Neuronal stem cell (in vitro differentiated cells): ENCODE measurements around the gene CPA4.

Experiments
- DNase-seq: peaks from one replicate; pipeline ENCODE4 v3.0.0-alpha.2; 2013; ENCODE audit warnings: low spot score
- H2AFZ ChIP-seq: one replicate; pipeline ENCODE4 v1.6.1; 2013; ENCODE audit warnings: mild to moderate bottlenecking, low read length, inconsistent platforms
- H2AK5ac ChIP-seq: 2 replicates; pipeline ENCODE4 v1.6.1; 2013; ENCODE audit warnings: low read depth, mild to moderate bottlenecking, inconsistent platforms, low read length, moderate library complexity, mixed read lengths
- H2BK120ac ChIP-seq: 2 replicates; pipeline ENCODE4 v1.6.1; 2013; ENCODE audit warnings: low read depth, mild to moderate bottlenecking, inconsistent platforms, low read length, moderate library complexity, mixed read lengths
- H2BK12ac ChIP-seq: one replicate; pipeline ENCODE4 v1.6.1; 2013; ENCODE audit warnings: low read length, inconsistent platforms
- H2BK15ac ChIP-seq: 2 replicates; pipeline ENCODE4 v1.6.1; 2013; ENCODE audit warnings: mild to moderate bottlenecking, low read length, inconsistent platforms, mixed read lengths
- H2BK5ac ChIP-seq: one replicate; pipeline ENCODE4 v1.6.1; 2013; ENCODE audit warnings: inconsistent platforms, mild to moderate bottlenecking, low read length, moderate library complexity
- H3K14ac ChIP-seq: one replicate; pipeline ENCODE4 v1.6.1; 2013; ENCODE audit warnings: low read length, inconsistent platforms
- H3K18ac ChIP-seq: 2 replicates; pipeline ENCODE4 v1.6.1; 2013; ENCODE audit warnings: low read length, inconsistent platforms
- H3K23ac ChIP-seq: 2 replicates; pipeline ENCODE4 v1.6.1; 2013; ENCODE audit warnings: low read depth, mild to moderate bottlenecking, mixed read lengths, low read length, inconsistent platforms; ENCODE audit not compliant: poor library complexity
- H3K27ac ChIP-seq: replicated peaks from 3 replicates; pipeline ENCODE4 v1.5.1; 2013; ENCODE audit warnings: low read length, inconsistent platforms
- H3K27me3 ChIP-seq, 3 experiments: 2 replicates each; pipeline ENCODE4 v1.6.1; 2013; ENCODE audit warnings: low read length in 3 of 3, mild to moderate bottlenecking in 2 of 3, inconsistent platforms in 1 of 3, low read depth in 1 of 3, mixed read lengths in 1 of 3, moderate library complexity in 1 of 3; ENCODE audit not compliant: control insufficient read depth in 3 of 3, insufficient read depth in 3 of 3
- H3K36me3 ChIP-seq, 2 donors: replicated peaks in 1 of 2; 2 replicates each; pipeline ENCODE4 v1.6.1; 2013; ENCODE audit warnings: low read length in 2 of 2; ENCODE audit not compliant: control insufficient read depth in 2 of 2, insufficient read depth in 2 of 2
- H3K4ac ChIP-seq: 2 replicates; pipeline ENCODE4 v1.6.1; 2013; ENCODE audit warnings: inconsistent platforms, mild to moderate bottlenecking, low read length, moderate library complexity
- H3K4me1 ChIP-seq, 2 donors: 1 replicate in 1 of 2; 2 replicates in 1 of 2; pipeline ENCODE4 v1.6.1; 2013; ENCODE audit warnings: low read length in 2 of 2, low read depth in 1 of 2; ENCODE audit not compliant: control insufficient read depth in 2 of 2, insufficient read depth in 1 of 2
- H3K4me2 ChIP-seq: one replicate; pipeline ENCODE4 v1.6.1; 2013; ENCODE audit warnings: mild to moderate bottlenecking, low read length, inconsistent platforms; ENCODE audit not compliant: insufficient read depth, poor library complexity, severe bottlenecking
- H3K4me3 ChIP-seq, 2 donors: 2 replicates each; pipeline ENCODE4 v1.5.1; 2013; ENCODE audit warnings: low read length in 2 of 2, mild to moderate bottlenecking in 2 of 2, inconsistent platforms in 1 of 2, moderate library complexity in 1 of 2
- H3K79me1 ChIP-seq: one replicate; pipeline ENCODE4 v1.6.1; 2013; ENCODE audit warnings: low read depth, mild to moderate bottlenecking, inconsistent platforms, low read length, moderate library complexity
- H3K9ac ChIP-seq: one replicate; pipeline ENCODE4 v1.6.1; 2013; ENCODE audit warnings: mild to moderate bottlenecking, low read depth, low read length, inconsistent platforms; ENCODE audit not compliant: poor library complexity
- H3K9me3 ChIP-seq, 2 donors: replicated peaks in 1 of 2; 2 replicates each; pipeline versions ENCODE3 to v1.6.1; 2013; ENCODE audit warnings: low read length in 2 of 2, mild to moderate bottlenecking in 2 of 2, inconsistent platforms in 1 of 2, low read depth in 1 of 2, mixed read lengths in 1 of 2, moderate library complexity in 1 of 2; ENCODE audit not compliant: control insufficient read depth in 2 of 2, insufficient read depth in 1 of 2
- H4K8ac ChIP-seq: one replicate; pipeline ENCODE4 v1.6.1; 2013; ENCODE audit warnings: low read depth, mild to moderate bottlenecking, inconsistent platforms, low read length, moderate library complexity
- H4K91ac ChIP-seq: one replicate; pipeline ENCODE4 v1.6.1; 2013; ENCODE audit warnings: low read length, low read depth, mild to moderate bottlenecking, inconsistent platforms; ENCODE audit not compliant: poor library complexity
- WGBS, 2 donors: extraction: QIAGEN DNeasy Blood & Tissue Kit; methylation state at CpG; one replicate each; pipeline ENCODE4 v1.1.7; 2013; ENCODE audit warnings: missing lambda C conversion rate in 2 of 2, mixed read lengths in 1 of 2; ENCODE audit not compliant: insufficient read length in 2 of 2, insufficient replicate concordance in 1 of 2; ENCODE audit errors: extremely low coverage in 2 of 2; 5-methylcytosine and 5-hydroxymethylcytosine counted together

Gene CPA4

GRCh38 chr7:130369831-130370550 is 77.0 kb downstream of the CPA4 start:
- no peaks in the 10 kb centered on the region for H3K27me3 ChIP-seq
- H2AK5ac ChIP-seq = no peak overlapping the region
- no peak overlapping the region for H2BK12ac ChIP-seq
- H3K14ac ChIP-seq = no peak overlapping the region
- H3K4me1 ChIP-seq = peaks cover 16 to 17% of the 10 kb centered on the region in 2 donors
- no peak overlapping the region for H3K23ac ChIP-seq
- no peak overlapping the region for H2BK120ac ChIP-seq
- H3K27ac ChIP-seq = no peak overlapping the region
- H3K4ac ChIP-seq = no peak overlapping the region
- H3K18ac ChIP-seq = peak overlapping the region; percentile 46
- H2AFZ ChIP-seq = no peak overlapping the region
- H3K9me3 ChIP-seq = peaks cover 2 to 6% of the 10 kb centered on the region in 2 donors
- H2BK15ac ChIP-seq = no peak overlapping the region
- no CpG with 5 or more reads among the region's 3 CpGs for WGBS, 2 donors
- no peak overlapping the region for H3K4me3 ChIP-seq
- no peak for DNase-seq
- H3K79me1 ChIP-seq = no peaks in the 10 kb centered on the region
- H4K8ac ChIP-seq = no peak overlapping the region
- H3K9ac ChIP-seq = no peak overlapping the region
- H3K4me2 ChIP-seq = no peak overlapping the region
- no peak overlapping the region for H4K91ac ChIP-seq
- no peak overlapping the region for H2BK5ac ChIP-seq
- H3K36me3 ChIP-seq = no peaks in the 10 kb centered on the region

GRCh38 chr7:130371046-130371445 is 78.1 kb downstream of the CPA4 start:
- no peak overlapping the region for H2BK120ac ChIP-seq
- peaks cover 11 to 16% of the 10 kb centered on the region in 2 donors for H3K4me1 ChIP-seq
- peak overlapping the region; percentile 44 for H3K18ac ChIP-seq
- no peak overlapping the region for H2AFZ ChIP-seq
- no peak overlapping the region for H3K4me2 ChIP-seq
- H2BK15ac ChIP-seq = no peak overlapping the region
- no peak overlapping the region for H4K8ac ChIP-seq
- H2BK12ac ChIP-seq = peak overlapping the region; percentile 78
- H3K9ac ChIP-seq = no peak overlapping the region
- no peaks in the 10 kb centered on the region for H3K36me3 ChIP-seq
- H2BK5ac ChIP-seq = no peak overlapping the region
- H3K27ac ChIP-seq = no peak overlapping the region
- peaks cover 4 to 13% of the 10 kb centered on the region in 2 donors for H3K9me3 ChIP-seq
- no peaks in the 10 kb centered on the region for H3K79me1 ChIP-seq
- peak overlapping the region; percentile 79 for H2AK5ac ChIP-seq
- no peak overlapping the region for H3K14ac ChIP-seq
- H3K4ac ChIP-seq = no peak overlapping the region
- no CpG with 5 or more reads among the region's 3 CpGs for WGBS, 2 donors
- no peak for DNase-seq
- no peaks in the 10 kb centered on the region for H3K27me3 ChIP-seq
- no peak overlapping the region for H3K23ac ChIP-seq
- peak overlapping the region in 1 of 2 donors; percentile 25 for H3K4me3 ChIP-seq
- H4K91ac ChIP-seq = no peak overlapping the region

GRCh38 chr7:130372402-130373165 is 79.6 kb downstream of the CPA4 start:
- Histone ChIP-seq H3K4ac (no peak overlapping the region), H3K9me3 (peaks cover 7 to 16% of the 10 kb centered on the region in 2 donors), H3K79me1 (no peaks in the 10 kb centered on the region), H4K91ac (peak overlapping the region; percentile 35), H4K8ac (no peak overlapping the region), H3K4me1 (peaks cover 7 to 16% of the 10 kb centered on the region in 2 donors), H2BK5ac (peak overlapping the region; percentile 54), H3K14ac (no peak overlapping the region), H3K4me3 (no peak overlapping the region), H3K18ac (peak overlapping the region; percentile 76), H3K23ac (no peak overlapping the region), H2BK12ac (peak overlapping the region; percentile 79), H3K27me3 (no peaks in the 10 kb centered on the region), H3K4me2 (no peak overlapping the region), H3K36me3 (no peaks in the 10 kb centered on the region), H2BK120ac (no peak overlapping the region), H3K9ac (no peak overlapping the region), H2AK5ac (peak overlapping the region; percentile 56), H2BK15ac (peak overlapping the region; percentile 22), H3K27ac (no peak overlapping the region), H2AFZ (peak overlapping the region; percentile 87)
- DNase-seq = no peak
- whole genome bisulfite sequencing, 2 donors = no CpG with 5 or more reads among the region's 11 CpGs
